DND-41 (cell line): ENCODE data around the gene SRP19.

Source experiments
- CTCF ChIP-seq: IDR thresholded peaks from 2 replicates; pipeline ENCODE4 v1.5.1; 2012; ENCODE audit warnings: borderline replicate concordance, low read length, moderate library complexity, mild to moderate bottlenecking; ENCODE audit not compliant: poor library complexity, severe bottlenecking; ENCODE audit errors: extremely low read depth
- EZH2 ChIP-seq: IDR thresholded peaks from 3 replicates; pipeline ENCODE4 v1.6.1; 2012; ENCODE audit warnings: borderline replicate concordance, low read depth, mild to moderate bottlenecking, moderate library complexity, low read length, inconsistent platforms; ENCODE audit not compliant: severe bottlenecking

GRCh38 chr5:112847306-112847705 lies 13.8 kb upstream of the SRP19 start:
- TF ChIP-seq CTCF (no peak), EZH2 (no peak)
